Tibial nerve (tissue), 4 donors: Measurements from ENCODE around the gene RANBP3.

ENCODE experiments used
- CTCF ChIP-seq, 5 experiments: fragments of 200-600 bp in 3 of 5; fragments of 450-650 bp in 2 of 5; sonication (generic) in 3 of 5; IDR thresholded peaks; one replicate each; pipeline ENCODE4 v1.5.1; 2016 to 2019; ENCODE audit warnings: antibody characterized with exemption in 5 of 5, mild to moderate bottlenecking in 3 of 5, moderate library complexity in 2 of 5
- EP300 ChIP-seq, 2 donors: sonication (generic); formaldehyde crosslinking; IDR thresholded peaks; one replicate each; pipeline ENCODE4 v1.6.1; 2017; ENCODE audit warnings: antibody characterized with exemption in 2 of 2, mild to moderate bottlenecking in 1 of 2
- POLR2A ChIP-seq, 2 donors: fragments of 450-650 bp; IDR thresholded peaks; one replicate each; pipeline ENCODE4 v1.6.1; 2017; ENCODE audit warnings: antibody characterized with exemption in 2 of 2, mild to moderate bottlenecking in 2 of 2, moderate library complexity in 2 of 2

DNA sequence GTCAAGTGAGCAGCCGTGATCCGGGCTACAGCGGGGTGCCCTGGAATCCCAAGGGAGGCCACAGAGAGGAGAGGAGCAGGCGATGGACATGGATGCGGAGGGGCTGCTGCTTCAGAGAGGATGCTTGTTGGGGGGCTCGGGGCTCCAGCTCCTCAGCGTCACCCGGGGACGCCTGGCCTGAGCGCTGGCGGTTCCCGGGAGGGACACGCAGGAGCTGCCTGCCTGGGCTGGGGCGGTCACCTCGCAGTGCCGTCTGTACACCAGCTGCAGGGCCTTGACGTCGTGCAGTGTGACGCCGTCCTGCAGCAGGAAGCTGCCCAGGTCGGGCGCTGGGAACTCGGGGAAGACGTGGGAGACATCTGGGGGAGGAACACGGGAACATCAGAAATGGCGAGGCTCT is 29.9 kb upstream of the RANBP3 start:
- no peak for TF ChIP-seq CTCF (IDR thresholded peaks at IDR 0.05)
- TF ChIP-seq EP300 (IDR thresholded peaks at IDR 0.05) = no peak
- no peak for TF ChIP-seq POLR2A (IDR thresholded peaks at IDR 0.05)
